ENCODE results near the gene C2CD4D. TPM values are rescaled to one million over a fixed set of nuclear protein-coding genes. Genes with fewer than 3 reads are reported as not detected.

C2CD4D gene
- total RNA-seq, 2 donors from 2014 or later, result 0.44 to 0.82 TPM

GRCh38 chr1:151854658-151855057, 15.0 kb upstream of the C2CD4D start:
- no peak overlapping the region for H3K27ac Mint-ChIP-seq
- no peaks in the 10 kb centered on the region for H3K4me1 Mint-ChIP-seq
- H3K36me3 Mint-ChIP-seq (ENCODE audit: low read depth), result no peaks in the 10 kb centered on the region
- H3K9me3 Mint-ChIP-seq, result no peaks in the 10 kb centered on the region
- peak; percentile 32 for DNase-seq
- no peak overlapping the region for H3K4me3 ChIP-seq (ENCODE audit: low read length)
- peaks cover 57% of the 10 kb centered on the region for H3K27me3 Mint-ChIP-seq (ENCODE audit: insufficient read depth)
- H3K9ac ChIP-seq (ENCODE audit: extremely low read depth, low read length, poor library complexity, severe bottlenecking), result no peak overlapping the region
- no peak for TF ChIP-seq CTCF (conservative IDR thresholded peaks at IDR 0.05)
- no peak overlapping the region for H3K4me3 Mint-ChIP-seq
- WGBS, 2 experiments (ENCODE audit: insufficient coverage in 1 of 2, insufficient read length in 1 of 2), result 96 to 100% methylated on average over 6 to 7 of the region's 7 CpGs
- no peaks in the 10 kb centered on the region for H3K27me3 ChIP-seq (ENCODE audit: control insufficient read depth, insufficient read depth, low read length, poor library complexity, severe bottlenecking)
- no peaks in the 10 kb centered on the region for H3K9me3 ChIP-seq (ENCODE audit: control insufficient read depth, low read length)
- no peaks in the 10 kb centered on the region for H3K4me1 ChIP-seq (ENCODE audit: control insufficient read depth, insufficient read depth, low read length)
- no peak overlapping the region for H3K27ac ChIP-seq (ENCODE audit: low read depth, low read length)
- no peaks in the 10 kb centered on the region for H3K36me3 ChIP-seq (ENCODE audit: control insufficient read depth, insufficient read depth, low read length)

DNA sequence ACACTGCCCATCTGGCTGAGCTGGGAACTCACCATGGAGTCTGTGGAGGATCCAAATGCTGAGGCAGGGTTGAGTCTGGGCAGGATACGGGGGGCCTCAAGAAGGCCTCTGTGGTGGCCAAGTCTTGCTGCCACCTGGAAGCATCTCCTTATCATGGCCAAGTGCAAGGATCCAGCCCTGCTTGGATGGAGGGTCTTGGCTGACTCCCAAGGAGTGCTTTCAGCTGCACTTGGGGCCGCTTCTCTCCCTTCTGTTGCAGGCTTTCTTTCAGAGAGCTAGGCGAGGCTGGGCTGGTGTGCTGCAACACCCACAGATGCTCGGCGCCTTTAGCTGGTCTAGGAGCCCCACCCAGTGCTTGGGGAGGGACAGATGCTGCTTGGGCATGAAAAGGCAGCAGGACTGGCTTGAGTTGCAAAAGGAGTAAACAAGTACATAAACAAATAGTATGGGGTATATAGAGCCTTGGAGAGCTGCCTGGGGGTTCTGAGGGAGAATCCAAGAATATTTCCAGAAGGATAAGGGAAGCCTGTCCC, 13.9 kb upstream of the C2CD4D start, which contains the start of gene THEM5:
TSS of gene THEM5 (minus strand) at position 302 of the 533 bp plus-strand sequence. CDS start at position 155, 147 bp downstream.
- H3K27ac Mint-ChIP-seq, result no peak within 1 kb of the TSS
- Histone ChIP-seq H3K27ac (ENCODE audit: low read depth, low read length) (no peak within 1 kb of the TSS), H3K9ac (ENCODE audit: extremely low read depth, low read length, poor library complexity, severe bottlenecking) (no peak within 1 kb of the TSS), H3K36me3 (ENCODE audit: control insufficient read depth, insufficient read depth, low read length) (no peaks in the 10 kb centered on the region), H3K4me1 (ENCODE audit: control insufficient read depth, insufficient read depth, low read length) (no peaks in the 10 kb centered on the region), H3K27me3 (ENCODE audit: control insufficient read depth, insufficient read depth, low read length, poor library complexity, severe bottlenecking) (no peaks in the 10 kb centered on the region), H3K4me3 (ENCODE audit: low read length) (no peak within 1 kb of the TSS), H3K9me3 (ENCODE audit: control insufficient read depth, low read length) (no peaks in the 10 kb centered on the region)
- WGBS, 2 experiments (ENCODE audit: insufficient coverage in 1 of 2, insufficient read length in 1 of 2), result 80 to 86% methylated on average over 1 to 5 of the region's 5 CpGs
- no peak for DNase-seq
- no peak for TF ChIP-seq CTCF (conservative IDR thresholded peaks at IDR 0.05)
- no peaks in the 10 kb centered on the region for H3K4me1 Mint-ChIP-seq
- no peak within 1 kb of the TSS for H3K4me3 Mint-ChIP-seq
- H3K27me3 Mint-ChIP-seq (ENCODE audit: insufficient read depth), result peaks cover 46% of the 10 kb centered on the region
- no peaks in the 10 kb centered on the region for H3K9me3 Mint-ChIP-seq
- H3K36me3 Mint-ChIP-seq (ENCODE audit: low read depth), result no peaks in the 10 kb centered on the region

GRCh38 chr1:151852733-151853132, 13.1 kb upstream of the C2CD4D start:
- 94 to 96% methylated on average over 4 of the region's 4 CpGs for WGBS, 2 experiments (ENCODE audit: insufficient coverage in 1 of 2, insufficient read length in 1 of 2)
- no peaks in the 10 kb centered on the region for H3K27me3 ChIP-seq (ENCODE audit: control insufficient read depth, insufficient read depth, low read length, poor library complexity, severe bottlenecking)
- Mint-ChIP-seq H3K9me3 (no peaks in the 10 kb centered on the region), H3K4me1 (no peaks in the 10 kb centered on the region), H3K4me3 (no peak overlapping the region), H3K27me3 (ENCODE audit: insufficient read depth) (peaks cover 39% of the 10 kb centered on the region), H3K27ac (no peak overlapping the region), H3K36me3 (ENCODE audit: low read depth) (no peaks in the 10 kb centered on the region)
- H3K9ac ChIP-seq (ENCODE audit: extremely low read depth, low read length, poor library complexity, severe bottlenecking), result no peak overlapping the region
- H3K9me3 ChIP-seq (ENCODE audit: control insufficient read depth, low read length), result no peaks in the 10 kb centered on the region
- no peak for TF ChIP-seq CTCF (conservative IDR thresholded peaks at IDR 0.05)
- H3K27ac ChIP-seq (ENCODE audit: low read depth, low read length), result no peak overlapping the region
- no peak overlapping the region for H3K4me3 ChIP-seq (ENCODE audit: low read length)
- peak; percentile 29 for DNase-seq
- no peaks in the 10 kb centered on the region for H3K36me3 ChIP-seq (ENCODE audit: control insufficient read depth, insufficient read depth, low read length)
- no peaks in the 10 kb centered on the region for H3K4me1 ChIP-seq (ENCODE audit: control insufficient read depth, insufficient read depth, low read length)
